Chondrocyte (in vitro differentiated cells): ENCODE measurements around the gene CHRNA1. TPM values are rescaled to one million over a fixed set of nuclear protein-coding genes. Genes with fewer than 3 reads are reported as not detected.
A peak's percentile ranks its signal among the peaks of the same experiment; 100 is the strongest.

ENCODE experiments used
- DNase-seq: peaks from one replicate; pipeline ENCODE4 v3.0.0; 2021; ENCODE audit warnings: mixed read lengths, low spot score
- H3K27ac Mint-ChIP-seq: one replicate; pipeline ENCODE4 v1.8.0; 2021; ENCODE audit warnings: mild to moderate bottlenecking, moderate library complexity, mixed read lengths; ENCODE audit not compliant: unreplicated experiment
- H3K27me3 Mint-ChIP-seq: 2 replicates; pipeline ENCODE4 v1.8.0; 2021; ENCODE audit warnings: low read depth, mixed read lengths
- H3K36me3 Mint-ChIP-seq: 2 replicates; pipeline ENCODE4 v1.8.0; 2021; ENCODE audit warnings: low read depth, mixed read lengths
- H3K4me1 Mint-ChIP-seq: 2 replicates; pipeline ENCODE4 v1.8.0; 2021; ENCODE audit warnings: low read depth, mild to moderate bottlenecking, mixed read lengths
- H3K4me3 Mint-ChIP-seq: one replicate; pipeline ENCODE4 v1.8.0; 2021; ENCODE audit warnings: mild to moderate bottlenecking, moderate library complexity, mixed read lengths; ENCODE audit not compliant: unreplicated experiment
- H3K9me3 Mint-ChIP-seq: 2 replicates; pipeline ENCODE4 v1.8.0; 2021; ENCODE audit warnings: low read depth, mixed read lengths
- total RNA-seq: library from RNA; stranded (reverse); gene quantifications from 3 replicates; pipeline ENCODE4 v1.2.1, GENCODE V29; 2021
- TF ChIP-seq, protein P1 (sequence below): fragments of 200-600 bp; sonication (generic); IDR thresholded peaks from 2 replicates; pipeline ENCODE4 v1.5.0; 2021; ENCODE audit warnings: antibody characterized with exemption, mild to moderate bottlenecking, moderate library complexity

Gene CHRNA1
- total RNA-seq, 1 donor from 2014 or later: 0.30 TPM

DNA sequence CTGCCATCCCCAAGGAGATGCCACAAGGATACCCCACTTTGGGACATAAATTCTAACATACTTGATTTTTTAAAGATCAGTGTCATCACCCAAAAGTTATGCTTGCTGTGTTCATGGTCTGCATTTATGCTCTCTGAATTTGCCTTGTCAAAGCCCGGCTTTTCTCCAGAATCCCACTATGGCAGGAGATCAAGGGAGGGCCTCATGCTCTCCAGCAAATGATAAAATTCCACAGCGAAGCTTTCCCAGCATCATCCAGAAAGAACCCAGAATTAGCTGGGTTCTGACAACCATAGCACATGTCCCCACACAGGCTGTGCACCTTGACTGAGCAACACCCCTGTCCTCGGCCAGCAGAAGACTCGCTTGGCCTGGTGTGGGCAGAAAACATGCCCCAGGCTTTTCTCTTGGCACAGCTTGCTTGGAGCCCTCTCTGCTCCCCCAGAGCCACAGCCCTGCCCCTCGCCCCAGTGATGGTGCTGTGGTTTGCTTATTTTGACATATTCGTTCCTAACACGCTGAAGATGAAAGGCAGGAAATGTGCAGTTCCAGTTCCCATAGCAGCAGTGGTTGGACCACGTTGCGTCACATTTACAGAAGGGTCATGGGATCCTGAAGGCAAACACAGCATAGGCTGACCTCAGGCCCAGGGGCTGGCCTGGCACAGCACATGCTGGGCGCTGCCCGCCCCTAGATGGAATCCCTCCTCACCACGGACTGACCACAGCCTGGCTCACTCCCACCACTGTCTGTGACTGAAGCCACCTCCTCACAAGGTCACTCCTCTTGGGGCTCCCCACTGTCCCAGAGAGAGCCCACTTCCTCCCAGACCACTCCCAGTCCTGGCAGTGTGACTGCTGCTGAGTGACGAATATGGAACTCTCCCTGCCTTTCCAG, 14.1 kb upstream of the CHRNA1 start:
- Mint-ChIP-seq H3K27ac (peak overlapping the region; percentile 85), H3K4me3 (no peak overlapping the region), H3K4me1 (peaks cover 79% of the 10 kb centered on the region), H3K27me3 (no peaks in the 10 kb centered on the region), H3K9me3 (no peaks in the 10 kb centered on the region), H3K36me3 (no peaks in the 10 kb centered on the region)
- TF ChIP-seq, protein P1, sequence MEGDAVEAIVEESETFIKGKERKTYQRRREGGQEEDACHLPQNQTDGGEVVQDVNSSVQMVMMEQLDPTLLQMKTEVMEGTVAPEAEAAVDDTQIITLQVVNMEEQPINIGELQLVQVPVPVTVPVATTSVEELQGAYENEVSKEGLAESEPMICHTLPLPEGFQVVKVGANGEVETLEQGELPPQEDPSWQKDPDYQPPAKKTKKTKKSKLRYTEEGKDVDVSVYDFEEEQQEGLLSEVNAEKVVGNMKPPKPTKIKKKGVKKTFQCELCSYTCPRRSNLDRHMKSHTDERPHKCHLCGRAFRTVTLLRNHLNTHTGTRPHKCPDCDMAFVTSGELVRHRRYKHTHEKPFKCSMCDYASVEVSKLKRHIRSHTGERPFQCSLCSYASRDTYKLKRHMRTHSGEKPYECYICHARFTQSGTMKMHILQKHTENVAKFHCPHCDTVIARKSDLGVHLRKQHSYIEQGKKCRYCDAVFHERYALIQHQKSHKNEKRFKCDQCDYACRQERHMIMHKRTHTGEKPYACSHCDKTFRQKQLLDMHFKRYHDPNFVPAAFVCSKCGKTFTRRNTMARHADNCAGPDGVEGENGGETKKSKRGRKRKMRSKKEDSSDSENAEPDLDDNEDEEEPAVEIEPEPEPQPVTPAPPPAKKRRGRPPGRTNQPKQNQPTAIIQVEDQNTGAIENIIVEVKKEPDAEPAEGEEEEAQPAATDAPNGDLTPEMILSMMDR: no peak
- DNase-seq: no peak

DNA sequence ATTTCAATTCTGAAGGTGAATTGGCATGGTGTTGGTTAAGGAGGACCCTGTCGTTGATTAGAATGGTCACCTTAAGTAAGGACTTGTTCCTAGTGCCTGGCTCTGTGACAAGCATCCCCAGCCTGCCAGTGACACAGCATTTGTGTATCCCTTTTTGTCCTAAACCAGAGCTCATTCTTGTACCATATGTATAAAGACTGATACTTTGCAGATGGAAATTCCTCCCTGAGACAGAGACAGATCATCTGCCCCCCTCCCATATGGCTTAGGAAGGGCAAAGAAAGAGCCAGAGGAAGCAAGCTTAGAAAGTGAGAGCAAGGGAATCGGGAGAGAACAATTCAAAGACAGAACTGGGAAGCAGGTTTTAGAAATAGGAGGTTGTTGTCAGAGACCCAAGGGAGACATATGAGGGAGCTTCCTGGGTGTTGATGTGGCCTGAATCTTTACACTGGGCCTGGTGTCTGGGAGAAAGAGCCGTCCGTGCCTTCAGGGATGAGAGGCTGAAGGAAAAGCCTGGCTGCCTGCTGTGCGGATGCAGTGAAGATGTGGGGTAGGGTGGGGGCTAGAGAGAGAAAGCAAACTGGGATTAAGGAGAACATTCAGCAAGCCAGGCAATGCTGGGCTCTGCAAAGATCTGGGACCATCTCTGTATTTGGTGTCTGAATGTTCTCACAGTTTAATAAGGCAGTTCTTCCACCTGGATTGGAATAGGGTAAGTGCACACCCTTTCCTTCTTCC, 13.2 kb upstream of the CHRNA1 start:
- Mint-ChIP-seq H3K36me3 (no peaks in the 10 kb centered on the region), H3K4me3 (no peak overlapping the region), H3K27me3 (no peaks in the 10 kb centered on the region), H3K27ac (peak overlapping the region; percentile 85), H3K9me3 (no peaks in the 10 kb centered on the region), H3K4me1 (peaks cover 81% of the 10 kb centered on the region)
- no peak for DNase-seq
- TF ChIP-seq, protein P1: no peak

DNA sequence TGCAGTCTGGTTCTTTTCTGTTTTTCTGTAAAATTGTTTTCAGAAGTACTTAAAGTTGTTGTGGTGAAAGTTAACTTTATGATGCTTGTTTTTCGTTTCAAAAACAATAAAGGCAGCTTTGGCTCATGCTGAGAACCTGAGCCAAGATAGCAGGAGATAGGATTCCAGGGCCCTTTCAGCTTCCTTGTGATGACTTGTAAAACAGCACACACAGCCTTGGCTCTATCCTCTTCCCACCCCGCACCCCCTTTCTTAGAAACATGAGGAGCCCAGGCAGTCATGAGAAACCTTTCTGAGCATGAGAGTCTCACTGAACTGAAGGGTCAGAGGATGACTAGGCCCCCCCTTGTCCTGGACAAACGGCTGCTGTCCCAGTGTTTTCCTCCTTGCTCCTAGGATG, 12.4 kb upstream of the CHRNA1 start:
- TF ChIP-seq, protein P1: no peak
- Mint-ChIP-seq H3K27ac (no peak overlapping the region), H3K27me3 (no peaks in the 10 kb centered on the region), H3K4me3 (no peak overlapping the region), H3K36me3 (no peaks in the 10 kb centered on the region), H3K9me3 (no peaks in the 10 kb centered on the region), H3K4me1 (peaks cover 83% of the 10 kb centered on the region)
- no peak for DNase-seq

DNA sequence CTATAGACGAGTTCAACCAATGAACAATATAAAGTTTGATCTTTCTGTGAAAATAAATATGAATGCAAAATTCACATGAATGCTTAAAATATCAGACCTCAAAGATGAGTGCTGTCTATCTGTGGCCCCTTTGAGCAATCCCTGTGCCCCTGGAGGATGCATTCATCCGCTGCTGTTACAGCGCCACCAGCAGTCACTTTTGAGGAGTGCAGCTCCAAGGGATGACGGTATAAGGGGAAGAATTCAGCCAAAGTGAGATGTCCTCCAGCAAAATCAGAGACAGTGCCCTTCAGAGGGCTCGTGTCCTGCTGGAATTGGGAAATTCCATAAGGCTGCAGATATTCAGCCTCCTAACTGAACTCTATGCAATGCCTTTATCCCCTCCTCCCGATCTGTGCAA, 12.0 kb upstream of the CHRNA1 start:
- H3K4me3 Mint-ChIP-seq: no peak overlapping the region
- DNase-seq: no peak
- H3K27me3 Mint-ChIP-seq: no peaks in the 10 kb centered on the region
- H3K9me3 Mint-ChIP-seq: no peaks in the 10 kb centered on the region
- TF ChIP-seq, protein P1: peak; percentile 63
- peaks cover 83% of the 10 kb centered on the region for H3K4me1 Mint-ChIP-seq
- no peak overlapping the region for H3K27ac Mint-ChIP-seq
- no peaks in the 10 kb centered on the region for H3K36me3 Mint-ChIP-seq

DNA sequence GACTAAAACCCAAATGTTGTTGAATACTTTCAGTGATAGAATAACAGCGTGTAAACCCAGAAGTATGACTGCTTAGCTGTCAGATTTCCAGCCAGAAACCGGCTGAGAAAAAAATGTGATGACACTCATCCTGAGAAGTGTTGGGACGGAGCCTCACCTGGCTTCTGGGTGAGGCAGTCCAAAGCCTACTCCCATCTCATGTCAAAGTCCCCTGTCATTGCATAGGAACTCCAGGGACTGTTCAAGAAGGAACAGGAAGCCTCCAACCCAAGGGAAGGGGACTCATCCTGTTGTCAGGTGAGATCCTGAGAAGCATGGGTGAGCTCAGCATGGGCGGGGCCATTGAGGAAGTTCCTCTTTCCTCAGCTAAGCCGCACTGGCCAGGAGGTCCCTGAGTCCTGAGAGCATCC, 11.3 kb upstream of the CHRNA1 start:
- DNase-seq: no peak
- H3K27me3 Mint-ChIP-seq: no peaks in the 10 kb centered on the region
- no peak overlapping the region for H3K4me3 Mint-ChIP-seq
- no peaks in the 10 kb centered on the region for H3K9me3 Mint-ChIP-seq
- peaks cover 82% of the 10 kb centered on the region for H3K4me1 Mint-ChIP-seq
- TF ChIP-seq, protein P1: no peak
- H3K36me3 Mint-ChIP-seq: no peaks in the 10 kb centered on the region
- peak overlapping the region; percentile 14 for H3K27ac Mint-ChIP-seq
